ENCODE data around the gene HTT. TPM values are rescaled to one million over a fixed set of nuclear protein-coding genes. Genes with fewer than 3 reads are reported as not detected.

Gene HTT
- total and polyA plus RNA-seq, 10 of the 15 experiments (the other 5 are each of a cell fraction or from before 2014, with no cell fraction given) = 3.3 to 113 (median 43.3) TPM

GRCh38 chr4:3065551-3065950 is 8.9 kb upstream of the HTT start:
- TF ChIP-seq SP1 (IDR thresholded peaks at IDR 0.05; ENCODE audit: low read depth, low read length) (no peak), SRF (IDR thresholded peaks at IDR 0.05; ENCODE audit: low read depth in 2 of 2, low read length in 2 of 2) (no peak), CHD1 (IDR thresholded peaks at IDR 0.05; ENCODE audit: low read depth, low read length) (no peak), LARP7 (IDR thresholded peaks at IDR 0.05) (no peak), MXI1 (IDR thresholded peaks at IDR 0.05; ENCODE audit: low read depth, low read length) (no peak), GABPA (IDR thresholded peaks at IDR 0.05; ENCODE audit: low read depth) (no peak), POLR2A (IDR thresholded peaks at IDR 0.05; ENCODE audit: low read depth, low read length) (no peak), SKIL (IDR thresholded peaks at IDR 0.05; ENCODE audit: low read depth, poor library complexity, severe bottlenecking) (no peak), NKRF (conservative IDR thresholded peaks at IDR 0.05) (no peak), ZNF24 (IDR thresholded peaks at IDR 0.05) (no peak), POU2F2 (IDR thresholded peaks at IDR 0.05; ENCODE audit: borderline replicate concordance, low read depth, low read length) (no peak), RAD21 (IDR thresholded peaks at IDR 0.05; ENCODE audit: insufficient read depth, low read depth, low read length) (no peak), CBX5 (IDR thresholded peaks at IDR 0.05; ENCODE audit: low read depth) (no peak), ZNF217 (IDR thresholded peaks at IDR 0.05) (no peak), YY1 (IDR thresholded peaks at IDR 0.05; ENCODE audit: low read depth, low read length) (no peak), JUND (IDR thresholded peaks at IDR 0.05; ENCODE audit: low read depth, low read length) (no peak)
- TF ChIP-seq, protein P1, sequence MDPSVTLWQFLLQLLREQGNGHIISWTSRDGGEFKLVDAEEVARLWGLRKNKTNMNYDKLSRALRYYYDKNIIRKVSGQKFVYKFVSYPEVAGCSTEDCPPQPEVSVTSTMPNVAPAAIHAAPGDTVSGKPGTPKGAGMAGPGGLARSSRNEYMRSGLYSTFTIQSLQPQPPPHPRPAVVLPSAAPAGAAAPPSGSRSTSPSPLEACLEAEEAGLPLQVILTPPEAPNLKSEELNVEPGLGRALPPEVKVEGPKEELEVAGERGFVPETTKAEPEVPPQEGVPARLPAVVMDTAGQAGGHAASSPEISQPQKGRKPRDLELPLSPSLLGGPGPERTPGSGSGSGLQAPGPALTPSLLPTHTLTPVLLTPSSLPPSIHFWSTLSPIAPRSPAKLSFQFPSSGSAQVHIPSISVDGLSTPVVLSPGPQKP (IDR thresholded peaks at IDR 0.05; ENCODE audit: low read depth, low read length) = no peak
- no TSS peak for BruUV-seq (replicated peaks)
- CTCF ChIA-PET = interaction anchor here (0.6 to 2.4 kb wide), 2 partner anchors 18 to 69 kb away, joined by 4 to 7 read pairs; no protein-coding TSS in a partner anchor
- WGBS (ENCODE audit: insufficient coverage, insufficient replicate concordance, low lambda C conversion rate, missing lambda C conversion rate) = 81% methylated on average over 3 of the region's 3 CpGs
- Histone ChIP-seq H4K20me1 (ENCODE audit: control insufficient read depth, insufficient read depth) (no peaks in the 10 kb centered on the region), H3K9ac (ENCODE audit: control insufficient read depth, insufficient read depth, low read length) (no peak overlapping the region), H3K4me3 (no peak overlapping the region), H3K9me3 (replicated peaks; ENCODE audit: control insufficient read depth, insufficient read depth, low read length) (no peaks in the 10 kb centered on the region), H3K27ac (ENCODE audit: control insufficient read depth, insufficient read depth) (no peak overlapping the region), H3K4me1 (ENCODE audit: control insufficient read depth, insufficient read depth, low read length) (no peaks in the 10 kb centered on the region), H3K4me2 (ENCODE audit: control insufficient read depth, insufficient read depth) (no peak overlapping the region), H2AFZ (ENCODE audit: control insufficient read depth, low read depth, low read length) (no peak overlapping the region), H3K36me3 (ENCODE audit: control insufficient read depth in 2 of 2, insufficient read depth in 2 of 2, low read length in 1 of 2) (no peaks in the 10 kb centered on the region), H3K79me2 (ENCODE audit: control insufficient read depth, insufficient read depth, low read length) (no peaks in the 10 kb centered on the region), H3K27me3 (replicated peaks in 1 of 2; ENCODE audit: control insufficient read depth in 2 of 2, insufficient read depth in 2 of 2, low read length in 1 of 2) (no peaks in the 10 kb centered on the region)
- DNase-seq (ENCODE audit: low read depth, low spot score) (no peak), ATAC-seq (no peak), FAIRE-seq (no peak)
- in situ Hi-C loops (cut with MboI) = no loop called here
- SMC1A ChIA-PET (ENCODE audit: uncharacterized antibody, unreplicated experiment) = interaction anchor here (1.3 kb wide), 1 partner anchor 26 kb away, joined by 3 read pairs; no protein-coding TSS in a partner anchor
- RAD21 ChIA-PET (ENCODE audit: unreplicated experiment) = no interaction called here
- POLR2A ChIA-PET = no interaction called here
- intact Hi-C loops (cut with micrococcal nuclease; ENCODE audit: unreplicated experiment) = no loop called here

Data from GM12878 (cell line).